ENCODE data around the gene ZNF165. TPM values are rescaled to one million over a fixed set of nuclear protein-coding genes. Genes with fewer than 3 reads are reported as not detected.

Gene ZNF165
- total RNA-seq, 1 donor from 2014 or later = under 0.01 TPM

DNA sequence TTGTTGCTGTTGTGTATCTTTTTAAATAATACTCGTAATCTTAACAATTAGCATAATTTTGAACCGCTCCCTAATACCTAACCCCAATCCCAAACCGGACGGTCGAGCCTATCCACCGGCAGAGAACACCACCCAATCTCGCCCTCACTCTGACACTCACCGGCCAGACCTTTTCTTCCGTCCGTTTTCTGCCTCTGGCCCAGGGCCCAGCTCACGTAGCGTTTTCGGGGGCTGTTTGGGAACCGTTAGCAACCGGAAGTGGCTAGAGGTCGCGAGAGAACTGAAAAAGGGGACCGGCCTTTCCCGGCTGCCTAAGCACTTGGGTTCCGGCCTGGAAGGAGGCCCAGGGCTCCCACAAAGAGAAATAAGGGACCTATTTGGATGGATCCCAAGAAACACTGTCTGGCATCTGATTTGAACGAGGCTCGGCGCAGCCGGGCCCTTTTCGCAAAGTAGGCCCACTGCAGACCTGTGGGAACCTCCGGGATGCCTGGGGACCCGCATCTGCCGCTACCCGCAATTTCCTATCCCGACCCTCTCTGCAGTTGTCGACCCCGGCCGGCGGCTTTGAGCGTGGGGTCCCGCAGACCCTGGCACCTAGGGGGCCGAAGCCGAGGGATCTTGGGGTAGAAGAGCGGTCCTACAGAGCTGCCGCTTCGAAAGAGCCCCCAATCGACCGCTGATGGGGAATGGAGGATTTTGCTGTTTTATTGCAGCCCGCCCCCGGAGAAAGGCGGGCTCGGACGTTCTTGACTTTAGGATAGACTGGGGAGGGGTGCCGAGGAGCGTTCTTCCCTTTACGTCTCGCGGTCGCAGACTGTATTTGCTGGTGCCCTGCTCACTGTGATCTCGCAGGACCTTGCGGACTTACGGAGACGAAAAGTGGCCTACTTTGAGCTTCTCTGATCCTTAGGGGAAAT, 56.5 kb downstream of the ZNF165 start:
- Histone ChIP-seq H3K4me1 (ENCODE audit: control insufficient read depth in 3 of 3, insufficient read depth in 3 of 3, low read length in 3 of 3) (peaks cover 7 to 26% (median 19%) of the 10 kb centered on the region in 3 donors), H3K27ac (ENCODE audit: low read depth, low read length) (peak overlapping the region; percentile 94), H3K4me3 (ENCODE audit: low read length in 3 of 3) (peak overlapping the region; percentile 90 to 97 (median 94)), H3K9ac (ENCODE audit: low read depth in 1 of 3, low read length in 3 of 3) (peak overlapping the region; percentile 94 to 97 (median 97)), H3K36me3 (ENCODE audit: control insufficient read depth in 3 of 3, insufficient read depth in 3 of 3, low read length in 3 of 3) (peaks cover 0 to 9% (median 4%) of the 10 kb centered on the region in 3 donors), H3K27me3 (ENCODE audit: control insufficient read depth in 3 of 3, insufficient read depth in 3 of 3, low read length in 3 of 3) (no peaks in the 10 kb centered on the region), H3K9me3 (ENCODE audit: control insufficient read depth in 3 of 3, low read length in 3 of 3) (no peaks in the 10 kb centered on the region)

DNA sequence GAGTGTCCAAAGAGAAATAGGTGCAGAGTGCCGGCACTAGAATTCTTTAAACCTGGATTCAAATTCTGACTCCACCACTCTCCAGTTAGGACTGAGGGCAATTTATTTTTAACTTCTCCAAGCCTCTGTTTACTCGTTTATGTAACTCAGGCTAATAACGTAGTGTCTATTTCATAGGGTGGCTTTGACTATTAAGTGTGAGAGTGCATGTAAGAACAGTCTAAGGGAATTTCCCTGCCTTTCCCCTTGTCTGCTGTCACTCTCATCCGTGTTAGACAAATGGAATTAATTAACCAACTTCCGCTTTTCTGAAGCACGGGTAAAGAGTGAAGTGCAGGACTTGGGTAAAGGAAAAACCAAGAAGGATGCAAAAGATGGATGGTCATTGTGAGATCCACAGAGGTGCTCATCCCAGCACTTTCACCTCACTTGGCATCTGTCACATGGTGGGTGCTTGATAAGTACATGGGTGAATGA, 57.2 kb downstream of the ZNF165 start:
- peaks cover 7 to 26% (median 21%) of the 10 kb centered on the region in 3 donors for H3K4me1 ChIP-seq (ENCODE audit: control insufficient read depth in 3 of 3, insufficient read depth in 3 of 3, low read length in 3 of 3)
- H3K27me3 ChIP-seq (ENCODE audit: control insufficient read depth in 3 of 3, insufficient read depth in 3 of 3, low read length in 3 of 3) = no peaks in the 10 kb centered on the region
- H3K27ac ChIP-seq (ENCODE audit: low read depth, low read length) = peak overlapping the region; percentile 94
- H3K9me3 ChIP-seq (ENCODE audit: control insufficient read depth in 3 of 3, low read length in 3 of 3) = no peaks in the 10 kb centered on the region
- H3K36me3 ChIP-seq (ENCODE audit: control insufficient read depth in 3 of 3, insufficient read depth in 3 of 3, low read length in 3 of 3) = peaks cover 0 to 7% (median 3%) of the 10 kb centered on the region in 3 donors
- peak overlapping the region; percentile 94 to 97 (median 97) for H3K9ac ChIP-seq (ENCODE audit: low read depth in 1 of 3, low read length in 3 of 3)
- peak overlapping the region; percentile 90 to 97 (median 94) for H3K4me3 ChIP-seq (ENCODE audit: low read length in 3 of 3)

Other genes starting within 250 kb of the ZNF165 start
- gene OR2B2, start 168.2 kb upstream of the ZNF165 start, total RNA-seq = not detected
- gene OR2B6, start 123.3 kb upstream of the ZNF165 start, total RNA-seq = not detected
- gene ZSCAN16, start 44.0 kb downstream of the ZNF165 start, total RNA-seq = 3.7 TPM
- 16.2 TPM for gene ZKSCAN8, start 61.3 kb downstream of the ZNF165 start, total RNA-seq
- gene ZSCAN9, start 144.7 kb downstream of the ZNF165 start, total RNA-seq = 18.8 TPM
- 8.4 TPM for gene ZKSCAN4, start 171.7 kb downstream of the ZNF165 start, total RNA-seq
- gene NKAPL, start 178.7 kb downstream of the ZNF165 start, total RNA-seq = 0.52 TPM
- 15.7 TPM for gene ZSCAN26, start 186.6 kb downstream of the ZNF165 start, total RNA-seq
- 4.2 TPM for gene PGBD1, start 201.0 kb downstream of the ZNF165 start, total RNA-seq

Measured in skeletal muscle tissue (tissue), 4 donors.